Smooth muscle cell of trachea (primary cell): ENCODE measurements around the gene PROCA1. TPM values are rescaled to one million over a fixed set of nuclear protein-coding genes. Genes with fewer than 3 reads are reported as not detected.

ENCODE experiments used
- total RNA-seq: library from RNA; depleted of rRNA; stranded (reverse); fragments of >200 nt; gene quantifications from 2 replicates; pipeline ENCODE4 v1.2.1, GENCODE V29; 2014

The PROCA1 gene, protein sequence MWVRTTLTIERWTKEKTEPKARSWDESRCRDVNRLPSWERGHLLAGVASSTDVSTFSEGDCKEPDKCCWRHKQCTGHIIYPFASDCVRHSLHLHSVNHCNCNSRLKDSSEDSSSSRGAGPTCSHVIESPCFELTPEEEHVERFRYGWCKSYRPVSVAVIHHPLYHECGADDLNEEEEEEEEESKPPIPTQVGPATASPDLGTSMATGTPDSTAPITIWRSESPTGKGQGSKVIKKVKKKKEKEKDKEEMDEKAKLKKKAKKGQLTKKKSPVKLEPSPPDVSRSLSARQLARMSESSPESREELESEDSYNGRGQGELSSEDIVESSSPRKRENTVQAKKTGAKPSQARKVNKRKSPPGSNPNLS
- total RNA-seq: 1.9 and 3.1 TPM in 2 replicates

DNA sequence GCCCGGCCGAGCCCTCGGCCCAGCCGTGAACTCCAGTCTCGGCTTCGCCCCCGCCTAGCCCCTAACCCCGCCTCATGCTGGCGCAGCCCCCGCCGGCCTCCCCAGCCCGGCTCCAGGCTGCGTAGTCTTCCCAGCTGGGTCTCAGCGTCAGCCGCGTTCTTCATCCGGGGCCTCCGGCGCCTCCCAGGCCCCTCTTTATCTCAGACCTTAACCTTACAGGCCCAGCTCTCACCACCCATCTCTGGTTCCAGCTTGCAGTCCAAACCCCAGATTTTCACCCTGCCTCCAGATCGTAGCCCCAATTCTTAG, at the start of gene PROCA1:
TSS of gene PROCA1 (minus strand) at position 166 of the 309 bp plus-strand sequence. CDS start 228 bp downstream, outside the sequence.

DNA sequence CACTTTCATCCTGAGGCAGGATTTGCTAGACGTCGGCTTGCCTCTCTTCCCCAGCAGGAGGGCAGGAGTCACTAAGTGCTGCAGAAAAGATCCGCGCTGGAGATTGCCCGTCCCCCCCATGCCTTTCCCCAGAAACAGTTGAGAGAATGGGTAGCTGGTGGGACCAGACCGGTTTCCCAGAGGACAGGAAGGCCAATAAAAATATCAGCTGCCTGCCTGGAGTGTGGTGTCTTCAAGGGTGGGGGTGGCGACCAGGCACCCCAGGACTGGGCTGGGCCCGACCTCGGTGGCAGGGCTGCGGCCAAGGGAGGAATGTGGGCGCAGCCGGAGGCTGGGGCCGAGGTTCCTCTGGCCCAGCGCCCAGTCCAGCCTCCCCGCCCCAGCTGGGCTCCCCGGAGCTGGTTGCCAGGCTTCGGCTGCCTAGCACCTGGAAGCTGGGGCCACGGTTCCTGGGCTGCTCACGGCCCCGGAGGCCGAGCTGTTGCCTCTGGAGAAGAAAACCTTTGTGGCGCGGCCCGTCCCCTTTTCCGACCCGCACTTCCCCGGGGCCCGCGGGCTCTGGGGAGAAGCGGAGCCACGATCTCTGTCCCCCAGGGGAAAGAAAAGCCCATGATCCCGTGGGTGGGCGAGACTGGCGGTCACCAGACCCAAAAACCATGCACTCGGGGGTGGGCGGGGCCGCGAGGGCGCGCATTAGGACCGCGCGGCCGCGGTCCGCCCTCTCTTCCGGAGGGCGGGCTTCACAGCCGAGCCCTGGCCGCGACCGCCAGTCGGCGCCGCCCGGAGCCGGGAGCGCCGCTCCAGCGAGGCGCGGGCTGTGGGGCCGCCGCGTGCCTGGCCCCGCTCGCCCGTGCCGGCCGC, 31.8 kb upstream of the PROCA1 start, which contains the start of gene TRAF4:
TSS of gene TRAF4 (plus strand) at position 769 of the 861 bp plus-strand sequence. CDS start 102 bp downstream, outside the sequence.

DNA sequence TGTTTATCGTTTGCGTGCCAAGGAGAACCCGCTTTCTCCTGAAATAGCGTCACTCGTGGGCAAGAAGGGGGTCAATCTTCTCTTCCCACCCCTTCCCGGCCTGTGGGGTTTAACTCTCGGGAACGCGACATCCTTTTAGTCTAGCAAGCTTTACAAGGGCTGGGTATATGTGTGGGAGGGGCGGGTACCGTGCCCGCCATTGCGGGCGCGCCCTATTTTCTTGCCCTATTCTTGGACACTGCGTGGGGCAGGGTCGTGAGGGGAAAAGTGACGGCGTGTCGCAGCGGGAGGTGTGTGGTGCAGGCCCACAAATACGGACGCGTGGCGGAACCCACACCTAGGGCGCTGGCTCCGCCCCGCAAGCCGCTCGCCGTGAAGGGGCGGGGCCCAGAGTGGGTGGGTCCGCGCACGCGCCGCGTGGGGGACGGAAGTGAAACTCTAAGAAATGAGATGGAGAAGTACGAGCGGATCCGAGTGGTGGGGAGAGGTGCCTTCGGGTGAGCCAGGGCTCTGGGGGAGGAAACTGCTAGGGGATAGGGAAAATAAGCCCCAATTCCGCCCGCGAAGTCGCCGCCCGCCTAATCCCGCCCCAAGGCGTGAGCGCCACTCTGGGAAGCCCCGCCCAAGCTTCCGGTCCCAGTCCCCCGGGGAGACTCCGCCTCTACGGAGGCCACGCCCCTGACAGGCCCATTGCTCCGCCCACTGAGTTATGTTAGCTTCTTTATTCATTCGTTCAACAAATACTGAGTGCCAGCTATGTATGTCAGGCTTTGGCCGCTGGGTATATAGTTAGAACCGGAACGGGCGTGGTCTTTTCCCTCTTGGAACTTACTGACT, 16.9 kb upstream of the PROCA1 start, which contains the start of gene NEK8:
TSS of gene NEK8 (plus strand) at position 425 of the 837 bp plus-strand sequence. CDS start at position 451, 26 bp downstream.

DNA sequence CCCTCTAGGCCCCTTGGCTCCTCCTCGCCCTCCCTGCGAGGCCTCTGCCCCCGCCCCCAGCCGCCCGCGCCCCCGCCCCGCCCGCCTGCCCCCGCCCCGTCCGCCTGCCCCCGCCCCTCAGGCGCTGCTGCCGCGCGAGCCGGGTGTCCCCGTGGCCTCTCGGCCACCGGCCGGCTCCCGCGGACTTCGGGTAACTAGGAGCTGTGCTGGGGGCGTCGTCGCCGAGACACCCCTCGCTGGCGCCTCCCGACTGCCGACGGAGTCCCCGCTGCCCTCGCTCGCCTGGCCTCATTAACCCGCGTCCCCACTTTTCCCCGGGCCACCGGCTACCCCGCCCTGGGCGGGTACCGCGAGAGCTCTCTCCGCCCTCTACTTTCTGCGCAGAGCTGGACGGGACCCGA, 14.5 kb upstream of the PROCA1 start, which contains the start of gene TLCD1:
TSS of gene TLCD1 (minus strand) at position 8 of the 401 bp plus-strand sequence. CDS start 136 bp downstream, outside the sequence.

DNA sequence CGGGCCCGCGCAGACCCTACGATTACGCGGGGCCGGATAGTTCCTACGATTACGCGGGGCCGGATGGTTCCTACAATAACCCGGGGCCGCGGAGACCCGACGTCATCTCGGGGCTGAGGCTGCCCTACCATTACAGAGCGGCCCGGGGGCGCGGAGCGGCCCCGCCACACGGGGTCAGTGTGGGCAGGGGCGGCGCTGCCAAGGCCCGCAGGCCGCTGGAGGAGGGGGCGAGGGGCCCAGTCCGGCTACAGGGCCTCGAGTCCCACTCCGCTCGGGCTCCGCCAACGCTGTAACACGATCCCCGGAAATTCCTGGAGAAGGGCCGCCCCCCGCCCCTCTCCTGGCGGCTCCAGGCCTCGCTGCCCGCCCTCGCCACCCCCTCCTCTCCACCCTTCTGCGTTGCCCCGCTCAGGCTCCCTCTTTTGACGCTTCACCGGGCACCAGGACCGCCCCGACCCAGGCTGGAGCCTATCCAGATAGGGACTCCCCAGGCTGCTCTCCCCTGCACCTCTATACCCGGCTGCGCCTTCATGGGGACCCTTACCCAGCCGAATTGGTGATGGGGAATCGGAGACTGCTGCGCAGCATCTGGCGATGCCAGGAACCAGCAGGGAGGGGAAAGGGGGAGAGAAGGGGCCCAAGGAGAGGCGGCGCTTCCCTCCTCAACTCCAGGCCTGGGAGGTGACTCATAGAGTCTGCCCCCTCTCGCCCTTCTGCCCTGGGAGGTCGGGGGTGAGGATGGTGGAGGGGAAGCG, 6.1 kb upstream of the PROCA1 start, which contains the start of gene RAB34:
TSS of gene RAB34 (minus strand) at position 291 of the 755 bp plus-strand sequence. CDS start 602 bp downstream, outside the sequence.

DNA sequence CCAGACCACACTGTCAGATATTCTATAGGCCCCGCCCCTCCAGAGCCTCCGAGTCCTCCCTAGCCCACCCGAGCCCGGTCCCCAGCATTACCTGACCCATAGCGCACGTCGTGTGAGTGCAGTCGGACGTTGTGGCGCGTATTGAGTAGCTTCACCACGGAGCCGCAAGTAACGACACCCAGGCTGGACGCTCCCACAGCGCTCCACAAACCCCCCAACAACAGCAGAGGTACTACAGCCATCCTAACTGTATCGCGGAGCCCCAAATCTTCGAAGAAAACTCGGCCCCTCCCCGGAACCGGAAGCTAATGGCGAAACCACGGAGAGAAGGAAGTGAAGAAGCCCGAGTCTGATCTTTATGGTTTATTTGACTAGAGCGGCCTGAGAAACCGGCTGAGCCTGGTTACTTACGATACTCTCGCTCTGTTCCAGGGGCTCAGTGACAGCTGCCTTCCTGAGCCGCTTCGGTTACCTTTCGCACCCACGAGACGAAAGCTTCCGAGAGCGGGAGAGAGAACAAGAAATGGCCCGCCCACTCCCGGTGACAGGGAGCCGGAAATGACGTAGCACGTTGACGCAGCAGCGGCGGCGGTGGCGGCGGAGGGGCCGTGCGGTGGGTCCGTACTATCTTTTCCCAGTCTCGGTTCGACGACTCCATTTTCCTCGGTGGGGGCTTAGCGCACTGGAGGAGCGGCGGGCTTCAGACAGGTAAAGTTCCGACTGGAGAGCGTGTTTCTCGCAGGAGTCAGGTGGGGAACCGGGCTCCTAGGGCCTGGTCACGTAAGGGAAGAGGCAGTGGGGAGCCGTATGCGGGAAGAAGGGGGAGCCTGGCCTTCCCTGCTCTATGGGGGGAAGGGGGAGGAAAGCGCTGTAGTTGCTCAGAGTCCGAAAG, 49.8 kb downstream of the PROCA1 start, which contains the start of the genes SDF2 and SUPT6H:
TSS of gene SDF2 (minus strand) at position 272 of the 892 bp plus-strand sequence. CDS start at position 242, 30 bp downstream.
TSS of gene SUPT6H (plus strand) at position 571 of the 892 bp plus-strand sequence. CDS start 11,197 bp downstream, outside the sequence.

Other genes starting within 250 kb of the PROCA1 start
- gene SLC13A2, start 238.2 kb downstream of the PROCA1 start, total RNA-seq: not detected in 2 replicates
- not detected in 2 replicates for gene FOXN1, start 205.5 kb downstream of the PROCA1 start, total RNA-seq
- gene UNC119, start 159.3 kb downstream of the PROCA1 start, total RNA-seq: 18.0 and 43.2 TPM in 2 replicates
- 61.2 and 78.9 TPM in 2 replicates for gene PIGS, start 140.4 kb downstream of the PROCA1 start, total RNA-seq
- 72.4 and 98.9 TPM in 2 replicates for gene ALDOC, start 135.0 kb downstream of the PROCA1 start, total RNA-seq
- 5.6 and 46.1 TPM in 2 replicates for gene SPAG5, start 112.9 kb downstream of the PROCA1 start, total RNA-seq
- 5.1 and 5.8 TPM in 2 replicates for gene RSKR, start 97.7 kb downstream of the PROCA1 start, total RNA-seq
- 154 and 173 TPM in 2 replicates for gene BLTP2, start 66.7 kb downstream of the PROCA1 start, total RNA-seq
- 49.8 and 56.4 TPM in 2 replicates for gene SDF2, start 50.0 kb downstream of the PROCA1 start, total RNA-seq
- 55.9 and 59.9 TPM in 2 replicates for gene SUPT6H, start 49.7 kb downstream of the PROCA1 start, total RNA-seq
- 239 and 240 TPM in 2 replicates for gene RAB34, start 6.0 kb upstream of the PROCA1 start, total RNA-seq
- gene RPL23A, start 8.1 kb upstream of the PROCA1 start, total RNA-seq: 437 and 574 TPM in 2 replicates
- 4.1 and 7.1 TPM in 2 replicates for gene TLCD1, start 14.3 kb upstream of the PROCA1 start, total RNA-seq
- gene NEK8, start 16.9 kb upstream of the PROCA1 start, total RNA-seq: 4.4 and 5.6 TPM in 2 replicates
- gene TRAF4, start 32.1 kb upstream of the PROCA1 start, total RNA-seq: 14.3 and 26.8 TPM in 2 replicates
- 4.0 and 5.2 TPM in 2 replicates for gene FAM222B, start 130.9 kb upstream of the PROCA1 start, total RNA-seq
- 32.7 and 35.4 TPM in 2 replicates for gene ERAL1, start 143.1 kb upstream of the PROCA1 start, total RNA-seq
- gene FLOT2, start 185.8 kb upstream of the PROCA1 start, total RNA-seq: 57.9 and 64.6 TPM in 2 replicates
- 7.0 and 10.3 TPM in 2 replicates for gene DHRS13, start 191.2 kb upstream of the PROCA1 start, total RNA-seq
- gene PHF12, start 239.6 kb upstream of the PROCA1 start, total RNA-seq: 16.1 and 22.5 TPM in 2 replicates